HL-60 (cell line): ENCODE results near the gene TSPY1.
"Not testable (repeated sequence)": the region's sequence is repeated elsewhere in the genome, so short reads cannot be mapped to it uniquely, and the experiment has no call there.

Experiments
- CTCF ChIP-seq: IDR thresholded peaks from one replicate; pipeline ENCODE4 v1.5.1; 2011; ENCODE audit warnings: low read length, control low read depth, inconsistent platforms; ENCODE audit not compliant: insufficient read depth
- GABPA ChIP-seq: IDR thresholded peaks from 2 replicates; pipeline ENCODE4 v1.6.1; 2012; ENCODE audit warnings: low read depth
- POLR2AphosphoS5 ChIP-seq: IDR thresholded peaks from 2 replicates; pipeline ENCODE4 v1.6.1; 2012; ENCODE audit warnings: low read depth
- SPI1 ChIP-seq: IDR thresholded peaks from 2 replicates; pipeline ENCODE4 v1.6.1; 2012; ENCODE audit warnings: low read depth, mild to moderate bottlenecking, borderline replicate concordance
- TF ChIP-seq, protein P1 (sequence below): IDR thresholded peaks from 2 replicates; pipeline ENCODE4 v1.6.1; 2012; ENCODE audit warnings: low read depth; ENCODE audit not compliant: insufficient replicate concordance

DNA sequence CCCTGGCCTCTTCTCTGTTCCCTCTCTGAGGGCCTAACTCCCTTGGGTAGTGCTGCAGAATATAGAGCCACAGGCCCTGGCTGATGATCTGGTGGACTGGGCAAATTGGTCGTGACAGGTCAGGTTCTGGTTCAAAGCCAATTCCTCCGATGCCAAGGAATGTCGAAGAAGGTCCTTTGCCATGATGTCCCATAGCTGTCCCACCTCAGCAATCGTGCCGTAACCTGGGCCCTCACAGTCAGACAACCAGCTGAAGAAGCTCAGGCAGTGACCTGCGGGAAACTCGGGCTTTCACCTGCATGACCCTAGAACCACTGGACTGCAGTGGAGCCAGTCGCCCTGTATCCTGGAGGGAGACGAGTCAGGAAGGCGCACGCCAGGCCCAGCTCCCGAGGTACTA lies 49.5 kb downstream of the TSPY1 start:
- not testable (repeated sequence) for TF ChIP-seq POLR2AphosphoS5, CTCF, GABPA, SPI1
- TF ChIP-seq, protein P1, sequence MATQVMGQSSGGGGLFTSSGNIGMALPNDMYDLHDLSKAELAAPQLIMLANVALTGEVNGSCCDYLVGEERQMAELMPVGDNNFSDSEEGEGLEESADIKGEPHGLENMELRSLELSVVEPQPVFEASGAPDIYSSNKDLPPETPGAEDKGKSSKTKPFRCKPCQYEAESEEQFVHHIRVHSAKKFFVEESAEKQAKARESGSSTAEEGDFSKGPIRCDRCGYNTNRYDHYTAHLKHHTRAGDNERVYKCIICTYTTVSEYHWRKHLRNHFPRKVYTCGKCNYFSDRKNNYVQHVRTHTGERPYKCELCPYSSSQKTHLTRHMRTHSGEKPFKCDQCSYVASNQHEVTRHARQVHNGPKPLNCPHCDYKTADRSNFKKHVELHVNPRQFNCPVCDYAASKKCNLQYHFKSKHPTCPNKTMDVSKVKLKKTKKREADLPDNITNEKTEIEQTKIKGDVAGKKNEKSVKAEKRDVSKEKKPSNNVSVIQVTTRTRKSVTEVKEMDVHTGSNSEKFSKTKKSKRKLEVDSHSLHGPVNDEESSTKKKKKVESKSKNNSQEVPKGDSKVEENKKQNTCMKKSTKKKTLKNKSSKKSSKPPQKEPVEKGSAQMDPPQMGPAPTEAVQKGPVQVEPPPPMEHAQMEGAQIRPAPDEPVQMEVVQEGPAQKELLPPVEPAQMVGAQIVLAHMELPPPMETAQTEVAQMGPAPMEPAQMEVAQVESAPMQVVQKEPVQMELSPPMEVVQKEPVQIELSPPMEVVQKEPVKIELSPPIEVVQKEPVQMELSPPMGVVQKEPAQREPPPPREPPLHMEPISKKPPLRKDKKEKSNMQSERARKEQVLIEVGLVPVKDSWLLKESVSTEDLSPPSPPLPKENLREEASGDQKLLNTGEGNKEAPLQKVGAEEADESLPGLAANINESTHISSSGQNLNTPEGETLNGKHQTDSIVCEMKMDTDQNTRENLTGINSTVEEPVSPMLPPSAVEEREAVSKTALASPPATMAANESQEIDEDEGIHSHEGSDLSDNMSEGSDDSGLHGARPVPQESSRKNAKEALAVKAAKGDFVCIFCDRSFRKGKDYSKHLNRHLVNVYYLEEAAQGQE, result not testable (repeated sequence)
